ENCODE data around the gene HECTD3. TPM values are rescaled to one million over a fixed set of nuclear protein-coding genes. Genes with fewer than 3 reads are reported as not detected.

The HECTD3 gene
- total RNA-seq, 1 experiment from 2014 or later = 25.5 TPM

GRCh38 chr1:44988531-44989156 lies 22.5 kb downstream of the HECTD3 start (continued):
- no peak for TF ChIP-seq ZBTB33 (IDR thresholded peaks at IDR 0.05; ENCODE audit: extremely low read depth, insufficient replicate concordance, low read length)
- no peak for TF ChIP-seq EZH2phosphoT487 (IDR thresholded peaks at IDR 0.05; ENCODE audit: borderline replicate concordance)

- Histone ChIP-seq H3K36me3 (ENCODE audit: control insufficient read depth in 1 of 2, insufficient read depth in 2 of 2, low read length in 2 of 2) (0 out of 4 replicates have a peak, but pooled peaks cover 0 to 2% of the 10 kb centered on the region in 2 experiments), H3K9ac (ENCODE audit: low read length) (peak overlapping the region; percentile 76), H2AFZ (ENCODE audit: low read depth, low read length, poor library complexity, severe bottlenecking) (peak overlapping the region; percentile 59), H3K4me2 (ENCODE audit: low read length) (peak overlapping the region; percentile 89), H3K79me2 (ENCODE audit: insufficient read depth, low read length) (peaks cover 19% of the 10 kb centered on the region), H3K4me1 (ENCODE audit: control insufficient read depth in 1 of 2, insufficient read depth in 2 of 2, low read length in 2 of 2) (peaks cover 0 to 14% of the 10 kb centered on the region in 2 experiments; a peak in 2 of 4 replicates), H3K27me3 (ENCODE audit: insufficient read depth, low read length) (no peaks in the 10 kb centered on the region), H3K9me3 (ENCODE audit: control insufficient read depth in 1 of 2, insufficient read depth in 1 of 2, low read depth in 1 of 2, low read length in 2 of 2) (no peaks in the 10 kb centered on the region), H4K20me1 (ENCODE audit: insufficient read depth) (no peaks in the 10 kb centered on the region), H3K4me3 (replicated peaks in 1 of 2; ENCODE audit: low read depth in 1 of 2, low read length in 2 of 2) (peak overlapping the region; percentile 79 to 94), H3K9me2 (ENCODE audit: insufficient read depth) (no peaks in the 10 kb centered on the region), H3K27ac (ENCODE audit: low read depth, low read length) (no peak overlapping the region; the same call in 1 of the 2 replicates)
- CTCF ChIA-PET = no interaction called here
- peak; percentile 16 for ATAC-seq
- no peak for DNase-seq (ENCODE audit: low read depth, low spot score)
- TSS peak; percentile 76 for BruUV-seq (replicated peaks)
- RAD21 ChIA-PET (ENCODE audit: low non-redundant PET in 1 of 2, low total read pairs in 2 of 2, uncharacterized antibody in 2 of 2, unreplicated experiment in 2 of 2) = interaction anchor here in 1 of 2 experiments (1.9 kb wide), 1 partner anchor 25 kb away, joined by 5 read pairs; the partner anchor contains the start of gene HECTD3
- intact Hi-C loops (cut with micrococcal nuclease) = no loop called here
- POLR2A ChIA-PET = interaction anchor here (0.7 to 1.8 kb wide), 3 partner anchors 23 to 264 kb away, joined by 3 to 6 read pairs (median 4); partner anchors contain the start of gene HECTD3
- TF ChIP-seq CEBPB (IDR thresholded peaks at IDR 0.05; ENCODE audit: low read depth) = no peak
- TF ChIP-seq YY1 (IDR thresholded peaks at IDR 0.05; ENCODE audit: extremely low read depth, insufficient replicate concordance, low read depth, low read length) = no peak
- no peak for TF ChIP-seq CTCF (IDR thresholded peaks at IDR 0.05 in 2 of 3, conservative IDR thresholded peaks at IDR 0.05 in 1 of 3; ENCODE audit: borderline replicate concordance in 1 of 3, insufficient read depth in 1 of 3, low read depth in 2 of 3, low read length in 2 of 3)
- no peak for TF ChIP-seq CBX3 (IDR thresholded peaks at IDR 0.05; ENCODE audit: low read depth)
- TF ChIP-seq REST (IDR thresholded peaks at IDR 0.05; ENCODE audit: low read depth) = no peak
- TF ChIP-seq MAX (IDR thresholded peaks at IDR 0.05) = no peak
- TF ChIP-seq POLR2AphosphoS5 (IDR thresholded peaks at IDR 0.05; ENCODE audit: low read depth, low read length) = no peak
- TF ChIP-seq ZFX (IDR thresholded peaks at IDR 0.05) = no peak
- TF ChIP-seq POLR2A (IDR thresholded peaks at IDR 0.05; ENCODE audit: borderline replicate concordance, extremely low read depth, insufficient read depth, insufficient read length) = no peak
- no peak for TF ChIP-seq SRF (IDR thresholded peaks at IDR 0.05; ENCODE audit: low read depth)
- TF ChIP-seq ZBTB33 (IDR thresholded peaks at IDR 0.05; ENCODE audit: extremely low read depth, insufficient replicate concordance, low read length) = no peak
Observed at GRCh38 chr1:44985747-44986359, 25.3 kb downstream of the HECTD3 start.

Measured in HCT116 (cell line).